Bone marrow (tissue), 2 donors: ENCODE measurements around the gene TSPAN3.

Experiments
- DNase-seq, 2 donors: peaks; one replicate each; lab custom pipeline; 2025; lab: John Stamatoyannopoulos, UW

Gene TSPAN3

DNA sequence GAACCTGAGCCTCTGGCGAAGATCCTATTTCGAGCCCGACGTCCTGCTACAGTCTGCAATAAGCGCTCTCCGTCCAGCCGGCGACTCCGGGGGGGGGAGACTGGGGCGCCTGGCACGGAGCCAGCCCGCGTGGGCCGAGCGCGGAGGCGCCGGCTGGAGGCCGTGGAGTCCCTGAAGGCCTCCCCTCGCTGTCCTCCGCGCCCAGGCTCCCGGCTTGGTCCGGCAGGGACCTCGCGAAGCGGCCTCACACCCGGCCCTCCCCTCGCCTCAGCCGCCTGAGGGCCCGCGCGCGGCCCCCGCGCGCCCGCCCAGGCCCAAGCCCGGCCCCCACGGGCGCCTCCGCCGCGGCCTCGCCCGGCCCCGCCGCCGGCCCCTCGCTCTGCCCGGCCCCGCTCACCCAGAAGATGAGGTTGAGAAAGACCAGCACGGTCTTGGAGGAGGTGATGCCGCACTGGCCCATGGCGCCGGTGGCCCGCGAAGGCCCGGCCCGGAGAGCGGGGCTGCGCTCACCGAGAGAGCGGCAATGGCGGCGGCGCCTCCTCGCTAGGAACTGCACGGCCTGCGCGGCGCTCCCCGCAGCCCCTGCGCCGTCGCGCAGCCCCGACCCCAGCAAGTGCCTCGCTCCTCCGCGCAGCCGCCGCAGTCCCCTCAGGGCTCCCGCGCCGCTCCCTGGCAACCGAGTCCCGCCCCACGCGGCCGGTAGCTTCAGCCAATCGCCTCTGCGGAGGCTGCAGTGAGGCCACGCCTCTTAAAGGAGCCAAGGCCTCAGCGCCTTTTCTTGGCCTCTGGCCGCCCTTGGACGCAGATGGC is at the start of gene TSPAN3:
Gene TSPAN3, minus strand, starts transcription at position 615 of the 810 bp plus-strand sequence. Its CDS starts 155 bp downstream, at position 460.
- DNase-seq: peak; percentile 64 to 81

DNA sequence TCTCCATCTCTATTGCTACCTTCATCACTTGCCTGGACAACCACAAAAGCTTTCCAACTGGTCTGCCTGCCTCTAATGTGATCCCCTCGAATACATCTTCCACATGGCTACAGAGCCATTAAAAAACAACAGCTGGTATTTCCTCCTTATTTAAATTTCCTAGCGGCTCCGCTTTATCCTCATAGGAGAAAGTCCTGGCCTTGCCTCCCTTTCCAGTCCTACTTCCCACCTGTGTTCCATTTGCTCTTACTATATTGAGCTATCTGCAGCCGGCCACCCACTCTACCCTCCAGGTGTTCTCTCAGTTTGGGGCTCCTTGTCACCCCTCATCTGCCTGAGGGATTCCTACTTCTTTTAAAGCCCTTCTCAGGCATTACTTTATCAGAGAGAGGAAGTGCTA is 49.7 kb upstream of the TSPAN3 start:
- no peak for DNase-seq

DNA sequence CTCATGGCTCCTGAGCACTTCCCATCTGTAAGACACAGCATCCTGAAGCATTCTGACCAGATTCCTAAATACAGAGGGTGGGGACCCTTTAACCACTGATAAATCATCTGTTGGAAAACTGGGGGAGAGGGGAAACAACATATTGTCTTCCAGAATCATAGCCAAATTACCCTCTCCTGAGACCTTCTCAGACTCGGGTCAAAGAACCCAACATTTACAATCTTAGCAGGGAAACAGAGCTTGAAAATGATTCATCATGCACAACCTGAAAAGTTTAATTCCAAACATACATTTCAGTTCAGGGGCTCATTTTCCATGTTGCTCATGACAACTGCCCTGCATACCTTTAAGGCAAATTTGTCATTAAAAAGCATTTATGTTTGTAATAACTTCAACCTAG is 48.5 kb upstream of the TSPAN3 start:
- DNase-seq: no peak

DNA sequence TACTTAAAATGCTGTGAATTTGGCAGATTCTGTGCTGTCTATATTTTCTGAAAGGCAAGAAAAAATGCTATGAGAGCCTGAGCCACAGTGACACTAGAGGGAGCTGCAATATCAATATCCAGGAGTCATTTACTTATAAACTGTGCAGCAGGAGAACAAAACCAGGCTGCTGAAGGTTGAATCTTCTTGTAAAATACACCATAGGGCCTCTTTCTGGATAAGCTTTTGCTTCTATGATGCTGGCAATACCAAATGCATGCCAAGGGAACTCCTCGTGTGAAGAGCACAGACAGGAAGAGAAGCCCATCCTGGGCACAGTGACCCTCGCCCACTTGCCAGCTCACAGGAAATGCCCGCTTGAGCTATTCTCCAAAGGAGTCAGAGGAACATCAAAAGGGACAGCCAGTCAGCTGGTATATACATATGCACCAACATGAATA is 48.0 kb upstream of the TSPAN3 start:
- DNase-seq: peak in 1 of 2 donors; percentile 81

DNA sequence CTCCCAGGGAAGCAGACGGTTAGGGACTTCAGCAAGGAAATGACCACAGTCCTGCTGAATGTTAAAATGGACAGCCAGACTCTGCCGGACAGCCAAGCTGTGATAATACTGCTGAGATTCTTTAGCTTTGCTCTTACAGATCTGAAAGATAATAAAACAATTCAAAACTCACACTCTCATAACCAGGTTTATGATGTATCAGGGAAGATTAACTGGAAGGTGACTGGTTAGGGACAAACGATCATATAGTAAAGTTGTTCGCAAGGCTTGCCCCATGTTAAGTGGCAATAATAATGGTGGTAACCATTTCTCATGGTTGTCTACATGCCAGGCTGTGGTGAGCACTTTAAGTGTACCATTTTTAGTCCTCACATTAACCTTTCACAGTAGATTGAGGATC is 44.3 kb upstream of the TSPAN3 start:
- DNase-seq: no peak

DNA sequence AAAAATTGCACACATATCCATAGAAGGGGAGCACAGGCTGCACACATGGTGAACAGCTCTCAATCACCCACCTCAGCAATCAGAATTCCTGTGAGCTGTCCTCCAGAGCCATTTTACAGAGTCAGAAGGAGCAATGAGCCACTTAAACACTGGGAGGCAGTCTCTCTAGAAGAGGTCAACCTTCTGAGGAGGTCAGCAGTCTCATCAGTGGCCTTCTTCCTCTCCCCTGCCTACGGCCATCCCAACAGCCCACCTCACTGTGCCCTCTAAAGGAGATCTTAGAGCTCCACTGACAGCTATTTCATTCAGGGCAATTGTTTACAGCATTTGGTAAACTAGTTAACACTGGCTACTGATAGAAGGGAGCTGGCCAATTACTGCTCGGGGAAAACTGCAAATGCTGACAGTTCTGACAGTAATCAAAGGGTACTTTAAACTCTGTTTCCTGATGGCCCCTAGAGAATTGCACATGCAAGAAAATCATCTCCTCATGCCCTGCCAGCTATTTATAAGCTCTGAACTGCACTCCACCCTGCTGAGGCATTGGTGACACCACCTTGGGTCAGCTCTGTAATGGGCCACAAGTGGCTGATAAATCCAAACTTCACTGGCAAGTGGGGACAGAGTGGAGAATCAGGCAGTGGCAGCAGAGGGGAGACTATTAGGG is 42.1 kb upstream of the TSPAN3 start:
- no peak for DNase-seq

DNA sequence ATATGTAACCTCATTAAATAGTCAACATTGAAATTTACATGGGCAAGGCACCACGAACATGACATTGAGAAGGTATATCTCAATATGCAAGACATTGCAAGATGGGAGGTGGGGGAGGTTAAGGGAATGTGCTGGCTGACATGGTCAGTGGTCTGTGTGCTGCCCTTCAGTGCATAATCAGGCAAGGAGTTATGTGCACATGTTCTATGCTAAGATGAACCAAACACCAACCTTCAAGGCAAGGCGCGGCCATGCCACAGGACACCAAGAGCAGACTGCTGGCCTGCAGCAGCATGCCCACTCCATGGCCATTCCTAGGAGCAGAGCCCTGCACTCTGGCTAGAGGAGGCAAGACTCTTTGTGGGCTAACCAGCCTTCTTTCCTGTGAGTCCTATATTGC is 40.9 kb upstream of the TSPAN3 start:
- DNase-seq: no peak

DNA sequence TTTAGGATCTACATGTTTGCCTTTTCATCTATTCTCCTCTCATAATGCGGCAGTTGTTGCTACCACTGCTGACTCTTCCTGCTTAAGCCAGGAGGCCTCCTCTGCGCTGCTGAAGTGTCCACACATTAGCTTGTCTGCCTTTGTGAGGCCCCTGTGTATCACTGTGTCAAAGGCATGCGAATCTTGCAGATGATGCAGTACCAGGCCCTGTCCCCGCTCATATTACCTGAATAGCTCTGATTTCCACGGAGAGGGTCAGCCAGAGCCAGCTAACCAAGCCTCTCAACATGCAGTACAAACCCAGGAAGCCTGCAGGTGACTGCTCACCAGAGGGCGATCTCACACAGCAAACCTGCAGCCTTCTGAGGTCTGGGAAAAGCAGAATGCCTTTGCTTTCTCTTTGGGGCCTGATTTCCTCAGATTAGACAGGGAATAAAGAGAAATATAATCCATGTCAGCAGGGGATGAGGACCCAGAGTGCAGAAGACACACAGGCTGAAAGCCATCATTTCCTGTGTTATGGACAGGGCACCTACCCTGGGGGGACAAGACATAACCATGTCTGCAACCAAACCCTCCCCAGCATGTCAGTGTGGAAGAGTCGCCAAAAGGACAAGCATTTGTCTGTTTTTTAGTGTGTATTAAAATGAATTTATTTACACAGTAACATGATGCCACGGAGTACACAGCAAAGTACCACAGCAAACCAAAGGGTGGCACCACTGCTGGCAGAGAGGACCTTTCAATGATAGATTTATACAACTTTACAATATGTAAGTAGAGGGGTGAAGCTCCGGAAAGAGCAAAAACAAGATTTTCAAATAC is 36.8 kb upstream of the TSPAN3 start:
- peak in 1 of 2 donors; percentile 13 for DNase-seq

DNA sequence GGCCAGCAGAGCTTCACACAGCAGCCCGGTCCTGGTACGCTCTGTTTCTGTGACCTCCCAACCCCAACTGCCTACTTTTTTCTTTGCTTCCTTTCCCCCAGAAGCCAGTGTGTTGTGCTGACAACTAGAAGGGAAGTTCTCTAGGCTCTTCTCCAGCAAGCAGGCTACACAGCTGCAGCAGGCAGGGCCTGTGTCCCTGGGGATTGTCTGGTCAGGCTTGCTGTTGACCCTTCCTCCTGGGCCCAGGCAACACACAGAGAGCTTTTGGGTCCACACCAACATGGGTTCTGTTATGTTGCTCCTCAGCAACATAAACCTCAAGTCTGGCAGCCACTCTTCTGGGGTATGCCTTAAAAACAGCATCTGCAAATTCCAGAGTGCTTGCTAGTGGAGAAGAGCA is 36.2 kb upstream of the TSPAN3 start:
- DNase-seq: no peak

DNA sequence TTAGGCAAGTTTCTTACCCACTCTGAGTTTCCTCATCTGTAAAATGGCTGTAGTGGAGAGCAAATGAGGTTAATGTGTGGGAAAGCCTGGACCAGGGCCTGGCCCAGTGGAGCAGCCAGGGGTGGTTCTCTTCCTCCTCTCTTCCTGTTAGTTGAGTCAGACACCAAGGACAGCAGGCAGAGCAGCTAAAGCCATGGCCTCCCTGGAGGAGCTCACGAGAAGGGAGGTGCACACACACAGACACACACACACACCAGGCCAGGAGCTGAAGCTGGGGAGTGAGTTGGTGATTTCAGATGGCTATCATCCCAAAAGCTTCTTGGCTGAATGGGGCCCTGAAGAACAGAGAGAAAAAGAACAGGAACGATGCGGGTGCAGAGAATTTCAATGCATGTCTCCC is 33.2 kb upstream of the TSPAN3 start:
- no peak for DNase-seq

DNA sequence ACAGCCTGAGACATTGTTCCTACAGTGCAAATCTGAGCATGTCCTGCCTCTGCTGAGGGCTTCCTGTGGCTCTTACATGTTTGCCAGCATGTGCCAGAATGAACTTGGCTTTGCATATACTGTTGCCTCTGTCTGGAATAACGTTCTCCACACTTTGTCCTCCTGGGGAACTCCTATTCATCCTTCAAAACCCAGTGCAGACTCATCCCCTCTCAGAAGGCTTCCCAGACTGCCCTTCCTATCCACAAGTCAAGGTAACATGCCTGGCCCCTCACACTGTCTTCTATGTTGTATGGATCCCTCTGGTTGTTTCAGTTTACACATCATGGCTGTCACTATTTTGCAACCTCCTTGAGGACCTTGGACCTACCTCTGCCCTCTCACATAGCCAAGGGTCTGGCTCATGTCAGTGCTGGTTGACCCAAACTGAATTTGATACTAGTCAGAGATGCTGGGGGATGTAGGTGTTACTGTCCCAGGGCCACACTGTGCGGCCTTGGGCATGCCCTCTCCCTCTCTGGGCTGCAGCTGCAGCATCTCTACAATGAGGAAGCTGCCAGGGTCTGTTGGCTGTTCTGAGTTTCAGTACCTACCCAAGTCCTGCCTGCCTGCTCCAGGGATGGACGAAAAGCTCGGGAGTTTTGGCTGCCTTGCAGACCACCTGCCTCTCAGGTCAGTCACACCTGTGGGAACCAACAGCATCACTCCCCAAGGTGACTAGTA is 29.0 kb upstream of the TSPAN3 start:
- no peak for DNase-seq

DNA sequence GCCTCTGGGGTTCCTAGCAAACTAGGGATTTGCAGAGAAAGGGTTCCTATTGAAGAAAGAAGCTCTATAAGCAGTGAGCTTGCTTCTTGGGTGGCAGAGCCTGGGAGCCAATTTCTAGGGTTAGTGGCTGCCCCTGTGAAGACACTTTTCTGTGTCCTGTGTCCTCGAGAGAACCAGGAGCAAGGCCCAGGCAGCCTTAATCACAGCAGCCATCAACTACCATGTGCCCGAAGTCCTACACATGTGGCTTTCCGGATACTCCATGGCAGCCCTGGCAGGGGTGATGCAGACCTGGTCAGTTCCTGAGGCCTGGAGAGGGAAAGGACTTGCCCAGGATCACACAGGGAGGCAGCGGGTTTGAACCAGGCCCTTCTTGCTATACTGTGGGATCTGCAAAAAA is 27.7 kb upstream of the TSPAN3 start:
- no peak for DNase-seq

DNA sequence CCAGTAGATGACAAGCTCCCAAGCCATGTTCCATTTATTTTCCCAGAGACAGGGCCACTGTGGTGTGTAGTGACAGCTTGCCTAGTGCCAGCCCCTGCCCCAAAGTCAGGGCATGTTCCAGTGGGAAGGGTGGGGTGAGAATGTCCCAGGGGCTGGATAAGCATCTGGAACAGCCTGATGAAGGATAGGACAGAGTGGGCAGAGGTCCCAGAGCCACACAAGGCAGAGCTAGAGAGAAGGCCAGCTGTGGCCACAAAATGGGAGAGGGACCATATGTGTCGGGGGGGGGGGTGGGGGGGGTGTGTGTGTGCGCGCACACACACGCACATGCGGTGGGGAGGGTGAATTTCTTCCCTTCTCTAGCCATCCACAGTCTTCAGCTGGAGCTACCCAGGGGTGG is 27.0 kb upstream of the TSPAN3 start:
- DNase-seq: no peak

DNA sequence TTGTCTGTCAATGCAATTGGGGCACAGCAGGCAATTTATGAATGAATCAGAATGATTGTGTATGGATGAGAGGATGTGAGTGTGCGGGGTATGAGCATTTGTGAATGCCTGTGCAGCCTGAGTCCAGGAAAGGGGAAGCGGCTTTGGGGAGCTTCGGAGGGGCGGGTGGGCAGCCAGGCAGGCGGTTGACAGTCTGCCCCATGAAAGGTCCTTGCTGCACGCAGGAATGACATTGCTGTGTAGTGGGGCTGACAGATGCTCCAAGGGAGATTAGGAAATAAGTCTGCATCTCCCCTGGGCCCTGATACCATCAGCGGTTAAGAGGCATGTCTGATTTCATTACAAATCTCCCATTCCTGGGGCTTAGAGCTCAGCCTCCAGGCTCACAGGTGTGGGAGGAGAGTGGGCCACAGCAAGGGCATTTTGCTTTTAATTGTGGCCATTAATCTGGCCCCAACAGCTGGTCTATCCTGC is 26.4 kb upstream of the TSPAN3 start:
- DNase-seq: no peak

DNA sequence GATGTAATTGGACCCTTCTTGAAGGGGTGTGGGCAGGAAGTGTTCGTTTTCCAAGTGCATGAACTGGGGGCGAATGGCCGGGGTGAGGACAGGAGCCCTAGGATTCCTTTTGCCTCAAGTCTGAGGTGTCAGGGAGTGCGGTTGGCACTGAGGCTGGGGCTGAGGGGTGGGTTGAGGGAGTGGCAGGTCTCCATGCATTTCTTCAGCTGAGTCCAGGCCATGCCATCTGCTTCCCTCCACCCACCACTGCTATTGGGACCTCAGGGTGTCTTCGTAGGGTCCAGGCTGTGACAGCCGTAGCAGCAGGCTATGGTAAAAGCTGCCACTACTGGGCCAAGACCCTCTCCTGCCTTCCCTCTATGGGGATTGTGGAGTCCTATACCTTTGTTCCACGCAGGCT is 25.6 kb upstream of the TSPAN3 start:
- no peak for DNase-seq

DNA sequence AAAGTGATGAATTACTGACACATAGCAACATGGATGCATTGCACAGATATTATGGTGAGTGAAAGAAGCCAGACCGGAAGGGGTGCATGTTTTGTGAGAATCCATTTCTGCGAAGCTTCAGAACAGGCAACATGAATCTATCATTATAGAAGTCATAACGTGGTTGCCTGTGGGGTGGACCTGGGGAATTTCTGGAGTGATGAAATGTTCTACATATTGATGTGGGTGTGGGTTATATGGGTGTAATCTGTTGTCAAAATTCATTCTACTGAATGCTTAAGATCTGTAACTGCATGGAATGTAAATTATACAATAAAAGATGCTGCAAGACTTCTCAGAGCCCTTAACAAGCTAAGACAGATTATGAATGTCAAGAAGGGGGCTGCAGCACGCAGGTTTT is 25.2 kb upstream of the TSPAN3 start:
- no peak for DNase-seq

DNA sequence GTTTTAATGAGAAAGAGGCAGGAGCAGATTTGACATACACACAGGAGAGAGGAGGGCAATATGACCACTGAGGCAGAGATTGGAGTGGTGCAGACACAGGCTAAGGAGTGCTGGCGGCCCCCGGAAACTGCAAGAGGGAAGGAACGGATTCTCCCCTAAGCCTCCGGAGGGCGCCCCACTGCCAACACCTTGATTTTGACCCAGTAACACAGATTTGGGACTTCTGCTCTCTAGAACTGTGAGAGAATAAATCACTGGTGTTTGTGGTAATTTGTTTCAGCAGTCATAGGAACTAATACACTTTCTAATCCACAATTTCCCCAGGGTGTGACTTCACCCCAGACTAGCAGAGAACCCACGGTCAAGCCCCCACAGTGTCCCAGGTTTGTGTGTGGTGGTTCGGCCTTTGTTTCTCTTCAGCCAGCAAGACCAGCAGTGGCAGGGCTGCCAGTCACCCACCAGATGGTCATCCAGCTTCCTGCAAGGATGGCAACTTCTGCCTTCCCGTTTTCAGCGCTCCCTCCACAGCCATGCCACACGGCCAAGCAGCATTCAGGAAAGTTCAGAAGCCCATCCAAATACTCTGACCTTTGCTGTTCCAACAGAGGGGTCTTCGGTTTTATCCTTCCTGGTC is 23.6 kb upstream of the TSPAN3 start:
- DNase-seq: no peak

DNA sequence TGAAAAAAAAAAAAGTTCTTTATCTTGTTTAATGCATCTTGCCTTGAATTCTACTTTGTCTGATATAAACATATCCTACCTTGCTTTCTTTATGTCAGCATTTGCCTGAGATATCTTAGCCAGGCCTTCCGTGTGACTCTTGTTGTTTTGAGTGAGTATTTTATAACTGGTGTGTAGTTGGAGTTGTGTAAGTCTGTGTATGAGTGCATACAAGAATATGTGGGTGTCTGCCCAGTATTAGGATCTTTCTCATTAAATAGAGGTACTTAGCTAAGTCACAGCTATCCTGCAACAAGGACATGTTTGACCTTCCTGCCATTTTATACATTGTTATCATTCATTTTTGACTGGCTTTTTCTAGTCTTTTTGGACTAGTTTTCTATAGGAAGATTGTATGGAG is 22.5 kb upstream of the TSPAN3 start:
- DNase-seq: no peak

DNA sequence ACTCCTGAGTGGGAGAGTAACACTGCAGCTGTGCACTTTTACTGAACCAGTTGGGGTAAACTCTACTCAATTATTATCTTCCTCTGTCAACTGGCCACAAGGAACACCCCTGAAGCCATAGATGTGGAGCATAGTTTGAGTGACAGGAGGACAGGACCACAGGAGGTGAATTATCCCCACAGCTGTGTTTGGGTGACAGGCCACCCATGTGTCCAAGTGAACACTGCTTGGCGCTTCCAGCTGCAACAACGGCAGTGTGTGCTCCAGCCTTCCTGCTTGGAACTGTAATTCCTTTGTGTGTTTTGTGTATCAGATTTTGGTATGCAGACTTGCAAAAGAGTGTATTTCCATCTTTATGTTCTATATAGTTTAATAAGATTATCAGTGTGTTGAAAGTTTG is 20.2 kb upstream of the TSPAN3 start:
- DNase-seq: no peak

DNA sequence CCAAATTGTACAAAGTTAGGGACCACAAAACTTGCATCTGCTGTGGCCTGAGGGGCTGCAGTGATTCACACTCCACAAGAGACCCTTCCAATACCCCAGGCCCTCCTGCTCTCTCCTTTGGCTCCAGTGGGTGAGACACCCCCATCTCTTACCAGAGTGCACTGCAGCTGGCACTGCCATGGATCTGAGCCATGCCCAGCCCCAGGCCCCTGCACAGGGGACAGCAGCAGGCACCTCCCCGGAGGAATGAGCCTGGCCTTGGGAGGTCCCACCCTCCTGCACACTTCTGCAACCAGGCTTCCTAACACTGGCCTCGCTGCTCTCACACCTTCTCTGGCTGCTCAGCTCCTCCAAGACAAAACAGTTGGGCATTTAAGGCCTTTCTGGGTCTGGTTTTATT is 16.3 kb upstream of the TSPAN3 start:
- DNase-seq: no peak

DNA sequence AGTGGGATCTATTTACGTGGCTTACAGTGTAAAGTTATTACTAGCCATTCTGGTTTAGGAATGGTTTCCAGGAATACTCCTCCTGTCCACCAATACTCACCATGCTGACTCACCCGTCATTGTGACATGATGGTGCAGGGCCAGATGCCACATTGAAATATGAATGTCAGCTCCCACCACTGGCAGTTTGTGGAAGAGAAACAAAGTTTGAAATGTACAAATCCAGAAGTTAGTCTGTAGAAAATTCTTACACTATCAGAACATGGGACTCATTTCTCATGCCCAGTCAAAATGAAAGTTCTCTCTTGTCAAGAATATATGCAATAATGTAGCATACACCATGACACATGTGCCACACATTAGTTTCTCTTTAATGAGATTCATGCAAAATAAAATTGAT is 14.4 kb upstream of the TSPAN3 start:
- DNase-seq: no peak
